Retina (tissue), 1 donor: ENCODE measurements around the gene IGFN1.

Experiments used
- DNase-seq: peaks from one replicate; pipeline ENCODE4 v3.0.0-alpha.2; 2016

Gene IGFN1

GRCh38 chr1:201186192-201186591 lies 4.4 kb upstream of the IGFN1 start:
- DNase-seq: no peak

GRCh38 chr1:201189085-201189484 lies 1.5 kb upstream of the IGFN1 start:
- DNase-seq: no peak

- no peak for DNase-seq
Measured at GRCh38 chr1:201190005-201190404, 619 bp upstream of the IGFN1 start.

GRCh38 chr1:201191653-201192260 lies 1.1 kb downstream of the IGFN1 start:
- no peak for DNase-seq

GRCh38 chr1:201192261-201192788 lies 1.7 kb downstream of the IGFN1 start:
- no peak for DNase-seq

- DNase-seq: no peak
Measured at GRCh38 chr1:201194046-201194445, 3.4 kb downstream of the IGFN1 start.

- no peak for DNase-seq
Measured at GRCh38 chr1:201198598-201198997, 8.0 kb downstream of the IGFN1 start.

- DNase-seq: no peak
Measured at GRCh38 chr1:201205036-201205435, 14.4 kb downstream of the IGFN1 start.

GRCh38 chr1:201206176-201206575 lies 15.6 kb downstream of the IGFN1 start:
- DNase-seq: peak; percentile 48

- DNase-seq: no peak
Measured at GRCh38 chr1:201207046-201207445, 16.4 kb downstream of the IGFN1 start.

GRCh38 chr1:201208236-201208635 lies 17.6 kb downstream of the IGFN1 start:
- DNase-seq: no peak

- no peak for DNase-seq
Measured at GRCh38 chr1:201212056-201212455, 21.4 kb downstream of the IGFN1 start.

GRCh38 chr1:201212461-201213055 lies 21.9 kb downstream of the IGFN1 start:
- DNase-seq: no peak

- DNase-seq: no peak
Measured at GRCh38 chr1:201213106-201213770, 22.6 kb downstream of the IGFN1 start.

GRCh38 chr1:201213926-201214325 lies 23.3 kb downstream of the IGFN1 start:
- no peak for DNase-seq

GRCh38 chr1:201214461-201214860 lies 23.8 kb downstream of the IGFN1 start:
- no peak for DNase-seq

GRCh38 chr1:201214886-201215285 lies 24.3 kb downstream of the IGFN1 start:
- no peak for DNase-seq

GRCh38 chr1:201215531-201216357 lies 25.1 kb downstream of the IGFN1 start:
- no peak for DNase-seq

GRCh38 chr1:201216395-201217085 lies 25.9 kb downstream of the IGFN1 start:
- DNase-seq: no peak

GRCh38 chr1:201217146-201217545 lies 26.5 kb downstream of the IGFN1 start:
- no peak for DNase-seq

- DNase-seq: no peak
Measured at GRCh38 chr1:201217851-201218250, 27.2 kb downstream of the IGFN1 start.

GRCh38 chr1:201218409-201218808 lies 27.8 kb downstream of the IGFN1 start:
- no peak for DNase-seq
